Mucosa of descending colon (tissue), 3 donors: ENCODE measurements around the gene PRICKLE4. TPM values are rescaled to one million over a fixed set of nuclear protein-coding genes. Genes with fewer than 3 reads are reported as not detected.
A peak's percentile ranks its signal among the peaks of the same experiment; 100 is the strongest.

Experiments used
- ATAC-seq: fragments of 200-7000 bp; cut with Tn5 transposase; one replicate; pipeline ENCODE4 v1.9.1; 2020; ENCODE audit warnings: mild to moderate bottlenecking, moderate library complexity
- DNase-seq, 3 donors: peaks; one replicate each; pipeline ENCODE4 v3.0.0-alpha.2; 2020
- H3K36me3 ChIP-seq: fragments of 200-600 bp; one replicate; pipeline ENCODE4 v1.8.0; 2021; ENCODE audit warnings: low read depth, mild to moderate bottlenecking
- H3K4me1 ChIP-seq: fragments of 200-600 bp; one replicate; pipeline ENCODE4 v1.8.0; 2021; ENCODE audit warnings: low read depth, mild to moderate bottlenecking
- H3K4me3 ChIP-seq: fragments of 200-600 bp; one replicate; pipeline ENCODE4 v1.8.0; 2021; ENCODE audit warnings: mild to moderate bottlenecking
- H3K9me3 ChIP-seq: fragments of 200-600 bp; one replicate; pipeline ENCODE4 v1.8.0; 2021; ENCODE audit warnings: mild to moderate bottlenecking
- intact Hi-C, 2 donors: fragments of 100-400 bp; cut with DNase I in 1 of 2; cut with micrococcal nuclease in 1 of 2; formaldehyde crosslinking; loops; one replicate each; pipeline versions ENCODE4 v1.11.0 to v1.11.1; 2022; cut with DNase I, micrococcal nuclease
- total RNA-seq, 3 donors: library from RNA; stranded (reverse); fragmentation: NEBNext Ultra II Directional in 2 of 3; extraction: Animal tissue kit (Norgen Biotek cat#: 25700) in 2 of 3; gene quantifications; one replicate each; pipeline versions ENCODE4 v1.2.1 to v1.2.4, GENCODE V29; 2021 to 2023
- TF ChIP-seq, protein P1 (sequence below): fragments of 200-600 bp; IDR thresholded peaks from one replicate; pipeline ENCODE4 v1.8.0; 2022; ENCODE audit warnings: antibody characterized with exemption, mild to moderate bottlenecking
- donor health status: DM: no; HTN: no; CAD: no; lungs with moderate emphysema.
- donor health status: DM: no; HTN: no; CAD: no.
- donor health status: DM: no; HTN: yes; CAD: no.

The PRICKLE4 gene
- total RNA-seq, 3 donors from 2014 or later: 2.7 to 6.7 (median 6.1) TPM

DNA sequence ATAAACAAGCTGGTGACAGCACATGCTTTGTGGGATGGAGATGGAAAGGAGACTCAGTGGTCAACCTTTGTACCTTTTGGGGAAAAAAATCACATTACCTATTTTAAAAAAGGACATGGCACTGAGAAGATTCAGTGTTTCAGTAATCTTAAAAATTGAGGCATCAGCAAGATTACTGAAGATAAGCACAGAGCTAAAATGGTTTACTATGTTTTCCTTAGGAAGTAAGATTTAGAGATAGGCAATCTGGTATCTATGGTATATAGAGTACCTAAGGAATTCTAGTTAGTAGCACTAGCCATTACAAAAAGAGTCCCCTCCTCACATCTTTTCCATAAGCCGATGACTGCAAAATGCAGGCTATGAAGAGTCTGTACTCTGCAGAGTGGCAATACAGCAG is 42.6 kb downstream of the PRICKLE4 start:
- no peak for ATAC-seq
- TF ChIP-seq, protein P1, sequence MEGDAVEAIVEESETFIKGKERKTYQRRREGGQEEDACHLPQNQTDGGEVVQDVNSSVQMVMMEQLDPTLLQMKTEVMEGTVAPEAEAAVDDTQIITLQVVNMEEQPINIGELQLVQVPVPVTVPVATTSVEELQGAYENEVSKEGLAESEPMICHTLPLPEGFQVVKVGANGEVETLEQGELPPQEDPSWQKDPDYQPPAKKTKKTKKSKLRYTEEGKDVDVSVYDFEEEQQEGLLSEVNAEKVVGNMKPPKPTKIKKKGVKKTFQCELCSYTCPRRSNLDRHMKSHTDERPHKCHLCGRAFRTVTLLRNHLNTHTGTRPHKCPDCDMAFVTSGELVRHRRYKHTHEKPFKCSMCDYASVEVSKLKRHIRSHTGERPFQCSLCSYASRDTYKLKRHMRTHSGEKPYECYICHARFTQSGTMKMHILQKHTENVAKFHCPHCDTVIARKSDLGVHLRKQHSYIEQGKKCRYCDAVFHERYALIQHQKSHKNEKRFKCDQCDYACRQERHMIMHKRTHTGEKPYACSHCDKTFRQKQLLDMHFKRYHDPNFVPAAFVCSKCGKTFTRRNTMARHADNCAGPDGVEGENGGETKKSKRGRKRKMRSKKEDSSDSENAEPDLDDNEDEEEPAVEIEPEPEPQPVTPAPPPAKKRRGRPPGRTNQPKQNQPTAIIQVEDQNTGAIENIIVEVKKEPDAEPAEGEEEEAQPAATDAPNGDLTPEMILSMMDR: no peak
- intact Hi-C loops: no loop called here
- H3K4me3 ChIP-seq: no peak overlapping the region
- H3K4me1 ChIP-seq: no peaks in the 10 kb centered on the region
- no peaks in the 10 kb centered on the region for H3K9me3 ChIP-seq
- no peak for DNase-seq
- no peaks in the 10 kb centered on the region for H3K36me3 ChIP-seq

DNA sequence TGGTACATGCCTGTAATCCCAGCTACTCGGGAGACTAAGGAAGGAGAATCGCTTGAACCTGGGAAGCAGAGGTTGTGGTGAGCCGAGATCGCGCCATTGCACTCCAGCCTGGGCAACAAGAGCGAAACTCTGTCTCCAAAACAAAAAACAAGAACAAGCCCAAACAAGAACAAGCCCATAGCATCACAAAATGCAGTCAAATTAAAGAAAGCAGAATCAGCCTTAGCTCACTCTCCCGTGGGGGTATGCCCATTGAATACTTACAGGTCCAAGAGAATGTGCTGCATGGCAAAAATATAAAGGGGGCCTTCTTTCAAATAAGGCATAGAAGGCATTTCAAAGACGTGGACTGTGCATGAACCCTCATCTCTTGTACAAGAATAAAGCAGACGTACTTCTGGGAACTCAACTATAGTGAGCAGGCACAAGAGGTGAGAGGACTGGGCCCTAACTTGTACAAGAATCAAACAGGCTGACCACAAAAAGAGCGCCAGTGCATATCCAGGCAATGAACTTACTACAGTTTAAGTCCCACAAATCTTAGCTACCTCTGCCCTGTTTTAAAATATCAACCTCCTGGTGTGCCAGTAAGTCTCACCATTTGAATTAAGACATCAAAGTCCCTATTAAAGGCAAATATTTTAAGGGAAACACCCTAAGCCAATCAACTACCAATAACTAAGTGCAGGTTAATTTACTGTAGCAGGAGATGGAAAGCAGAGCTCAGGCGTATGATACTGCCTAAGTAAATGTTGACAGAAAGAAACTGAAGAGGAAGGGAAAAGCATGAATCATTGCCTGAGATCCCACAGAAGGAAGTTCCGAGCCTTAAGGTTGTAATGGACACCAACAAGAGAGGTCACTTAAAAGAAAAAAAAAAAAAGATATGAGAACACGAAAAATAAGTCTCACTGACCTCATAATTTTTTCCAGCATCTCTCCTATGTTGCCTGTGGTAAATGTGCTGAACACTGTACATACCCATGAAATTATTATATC is 44.3 kb downstream of the PRICKLE4 start:
- Histone ChIP-seq H3K9me3 (no peaks in the 10 kb centered on the region), H3K36me3 (no peaks in the 10 kb centered on the region), H3K4me1 (no peaks in the 10 kb centered on the region), H3K4me3 (no peak overlapping the region)
- intact Hi-C loops: no loop called here
- peak; percentile 96 for ATAC-seq
- DNase-seq: no peak
- TF ChIP-seq, protein P1: no peak

DNA sequence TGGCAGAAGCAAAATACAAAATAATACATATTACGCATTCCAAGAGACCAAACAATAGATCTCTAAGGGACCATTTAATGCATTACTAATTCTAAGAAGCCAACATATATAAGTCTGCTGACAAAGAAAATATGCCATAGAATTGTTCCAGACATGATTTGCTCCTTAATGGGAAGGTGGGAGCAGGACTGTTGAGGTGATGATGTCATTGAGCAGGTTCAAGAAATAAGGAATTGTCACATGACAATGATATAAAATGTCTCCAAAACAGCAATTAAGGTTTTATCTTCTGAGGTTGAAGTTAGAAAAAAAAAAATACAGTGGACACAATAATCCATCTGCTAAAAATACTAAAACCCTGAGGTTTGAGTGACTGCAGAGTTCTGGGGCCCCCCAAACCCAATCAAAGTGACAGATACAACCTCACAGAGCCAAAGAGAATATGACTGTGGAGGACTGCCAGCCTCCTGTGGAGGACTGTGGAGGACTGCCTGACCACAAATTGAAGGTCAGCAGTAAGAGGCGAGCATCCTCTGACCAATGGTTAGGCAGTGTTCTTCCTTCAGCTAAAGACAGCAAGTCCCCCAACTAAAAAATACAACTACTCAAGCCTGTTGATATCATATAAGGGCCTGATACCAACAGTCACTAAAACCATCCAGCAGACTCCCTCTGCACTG is 45.9 kb downstream of the PRICKLE4 start:
- TF ChIP-seq, protein P1: no peak

DNA sequence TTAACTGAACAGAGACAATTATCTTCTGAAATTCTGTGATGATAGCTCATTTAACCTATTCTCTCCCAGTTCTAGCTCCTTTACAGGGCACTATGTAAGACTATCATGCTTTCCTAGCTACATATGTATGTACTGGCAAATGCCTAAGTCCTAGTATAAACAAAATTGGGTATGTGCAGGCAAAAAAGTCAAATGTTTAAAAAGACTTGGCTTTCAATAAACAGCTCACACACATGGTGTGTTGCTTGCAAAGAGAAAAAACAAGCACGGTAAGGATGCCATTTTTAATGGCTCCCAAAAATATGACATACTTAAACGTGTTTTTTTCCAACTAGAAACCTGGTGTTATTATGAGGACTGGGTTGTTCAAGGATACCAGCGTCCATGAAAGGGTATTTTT is 51.7 kb downstream of the PRICKLE4 start:
- no peak for ATAC-seq
- TF ChIP-seq, protein P1: no peak
- H3K4me1 ChIP-seq: no peaks in the 10 kb centered on the region

More for the DNA sequence above, 45.9 kb downstream of the PRICKLE4 start:
- Histone ChIP-seq H3K36me3 (no peaks in the 10 kb centered on the region), H3K9me3 (no peaks in the 10 kb centered on the region), H3K4me3 (no peak overlapping the region), H3K4me1 (no peaks in the 10 kb centered on the region)
- no peak for DNase-seq
- no peak for ATAC-seq
- intact Hi-C loops: no loop called here

DNA sequence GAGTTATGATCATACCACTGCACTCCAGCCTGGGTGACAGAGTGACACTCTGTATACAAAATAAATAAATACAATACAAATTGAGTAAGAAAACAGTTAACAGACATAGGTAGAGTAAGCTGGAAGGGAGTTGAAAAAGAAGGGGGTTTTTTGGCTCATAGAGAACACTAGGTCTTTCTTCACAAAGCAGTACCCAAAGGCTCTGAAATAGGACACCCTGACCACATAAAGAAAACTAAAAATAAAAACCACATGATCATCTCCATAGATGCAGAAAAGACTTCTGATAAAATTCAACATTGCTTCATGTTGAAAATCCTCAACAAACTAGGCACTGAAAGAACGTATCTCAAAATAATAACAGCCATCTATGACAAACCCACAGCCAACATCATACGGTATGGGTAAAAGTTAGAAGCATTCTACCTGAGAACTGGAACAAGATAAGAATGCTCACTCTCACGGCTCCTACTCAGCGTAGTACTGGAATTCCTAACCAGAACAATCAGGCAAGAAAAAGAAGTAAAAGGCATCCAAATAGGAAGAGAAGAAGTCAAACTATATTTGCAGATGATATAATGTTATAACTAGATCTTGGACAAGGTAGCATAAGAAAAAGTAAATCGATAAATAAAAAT is 55.6 kb downstream of the PRICKLE4 start:
- ATAC-seq (no peak), DNase-seq (no peak)
- no peaks in the 10 kb centered on the region for H3K36me3 ChIP-seq
- no peaks in the 10 kb centered on the region for H3K4me1 ChIP-seq
- intact Hi-C loops: no loop called here
- TF ChIP-seq, protein P1: no peak
- no peak overlapping the region for H3K4me3 ChIP-seq
- H3K9me3 ChIP-seq: no peaks in the 10 kb centered on the region

More for the DNA sequence above, 51.7 kb downstream of the PRICKLE4 start:
- H3K36me3 ChIP-seq: no peaks in the 10 kb centered on the region
- no peak for DNase-seq
- no peak overlapping the region for H3K4me3 ChIP-seq
- no peaks in the 10 kb centered on the region for H3K9me3 ChIP-seq
- intact Hi-C loops: no loop called here
